Mononuclear cell (primary cell): Measurements from ENCODE around the gene EPPIN. TPM values are rescaled to one million over a fixed set of nuclear protein-coding genes. Genes with fewer than 3 reads are reported as not detected.
"Not testable (repeated sequence)": the region's sequence is repeated elsewhere in the genome, so short reads cannot be mapped to it uniquely, and the experiment has no call there.

ENCODE experiments used
- H3K27me3 ChIP-seq: 2 replicates; pipeline ENCODE4 v1.6.0; 2011; ENCODE audit warnings: low read length, control low read depth; ENCODE audit not compliant: insufficient read depth
- H3K4me1 ChIP-seq: 2 replicates; pipeline ENCODE4 v1.5.1; 2011; ENCODE audit warnings: mild to moderate bottlenecking, low read length, control low read depth; ENCODE audit not compliant: insufficient read depth
- H3K4me3 ChIP-seq: 2 replicates; pipeline ENCODE4 v1.5.1; 2011; ENCODE audit warnings: mild to moderate bottlenecking, low read length, moderate library complexity
- H3K9me3 ChIP-seq: 2 replicates; pipeline ENCODE4 v1.5.1; 2011; ENCODE audit warnings: low read depth, mild to moderate bottlenecking, control low read depth, low read length
- total RNA-seq: library from RNA; depleted of rRNA; stranded (reverse); fragments of >200 nt; gene quantifications from one replicate; pipeline ENCODE4 v1.2.3, GENCODE V29; 2012

EPPIN gene
- not detected for total RNA-seq

GRCh38 chr20:45547206-45547770, at the start of gene EPPIN:
TSS of gene EPPIN (minus strand) at chr20:45547401. CDS start at chr20:45547357, 44 bp downstream.
- H3K4me3 ChIP-seq, result no peak within 1 kb of the TSS
- no peaks in the 10 kb centered on the region for H3K9me3 ChIP-seq
- H3K27me3 ChIP-seq, result peaks cover 7% of the 10 kb centered on the region
- H3K4me1 ChIP-seq, result no peaks in the 10 kb centered on the region

- no peaks in the 10 kb centered on the region for H3K4me1 ChIP-seq
- peaks cover 5% of the 10 kb centered on the region for H3K27me3 ChIP-seq
- no peak overlapping the region for H3K4me3 ChIP-seq
- no peaks in the 10 kb centered on the region for H3K9me3 ChIP-seq
These were observed 48.0 kb upstream of the EPPIN start for GRCh38 chr20:45595235-45595634.

GRCh38 chr20:45593498-45593897, 46.3 kb upstream of the EPPIN start:
- Histone ChIP-seq H3K4me1 (no peaks in the 10 kb centered on the region), H3K9me3 (no peaks in the 10 kb centered on the region)

GRCh38 chr20:45592574-45593189, 45.5 kb upstream of the EPPIN start:
- Histone ChIP-seq H3K27me3 (no peaks in the 10 kb centered on the region), H3K4me3 (no peak overlapping the region), H3K4me1 (no peaks in the 10 kb centered on the region), H3K9me3 (no peaks in the 10 kb centered on the region)

More at GRCh38 chr20:45593498-45593897, 46.3 kb upstream of the EPPIN start:
- H3K4me3 ChIP-seq, result no peak overlapping the region
- H3K27me3 ChIP-seq, result peaks cover 5% of the 10 kb centered on the region

- no peaks in the 10 kb centered on the region for H3K4me1 ChIP-seq
These were observed 42.5 kb upstream of the EPPIN start for GRCh38 chr20:45589725-45590124.

GRCh38 chr20:45588800-45589199, 41.6 kb upstream of the EPPIN start:
- Histone ChIP-seq H3K27me3 (no peaks in the 10 kb centered on the region), H3K9me3 (no peaks in the 10 kb centered on the region), H3K4me3 (no peak overlapping the region), H3K4me1 (no peaks in the 10 kb centered on the region)

More at GRCh38 chr20:45589725-45590124, 42.5 kb upstream of the EPPIN start:
- no peaks in the 10 kb centered on the region for H3K27me3 ChIP-seq
- H3K4me3 ChIP-seq, result no peak overlapping the region
- no peaks in the 10 kb centered on the region for H3K9me3 ChIP-seq

- not testable (repeated sequence) for H3K4me1 ChIP-seq, H3K27me3 ChIP-seq, H3K4me3 ChIP-seq, H3K9me3 ChIP-seq
These were observed 38.8 kb upstream of the EPPIN start for GRCh38 chr20:45585986-45586385.

GRCh38 chr20:45584294-45584693, 37.1 kb upstream of the EPPIN start:
- not testable (repeated sequence) for H3K4me3 ChIP-seq, H3K4me1 ChIP-seq, H3K9me3 ChIP-seq, H3K27me3 ChIP-seq

- H3K4me3 ChIP-seq, result no peak overlapping the region
- peaks cover 3% of the 10 kb centered on the region for H3K27me3 ChIP-seq
- H3K4me1 ChIP-seq, result no peaks in the 10 kb centered on the region
- no peaks in the 10 kb centered on the region for H3K9me3 ChIP-seq
These were observed 36.3 kb upstream of the EPPIN start for GRCh38 chr20:45583502-45583901.

GRCh38 chr20:45581702-45582101, 34.5 kb upstream of the EPPIN start:
- H3K9me3 ChIP-seq, result no peaks in the 10 kb centered on the region
- no peak overlapping the region for H3K4me3 ChIP-seq
- H3K4me1 ChIP-seq, result no peaks in the 10 kb centered on the region
- peaks cover 3% of the 10 kb centered on the region for H3K27me3 ChIP-seq

- Histone ChIP-seq H3K4me3 (no peak within 1 kb of the TSS), H3K27me3 (peaks cover 3% of the 10 kb centered on the region), H3K4me1 (no peaks in the 10 kb centered on the region), H3K9me3 (no peaks in the 10 kb centered on the region)
These were observed 32.0 kb upstream of the EPPIN start, which contains the start of gene WFDC8 for GRCh38 chr20:45579184-45579583. TSS of gene WFDC8 (minus strand) at chr20:45579284. CDS start at chr20:45579247, 37 bp downstream.

- no peak overlapping the region for H3K4me3 ChIP-seq
- peaks cover 6% of the 10 kb centered on the region for H3K27me3 ChIP-seq
- no peaks in the 10 kb centered on the region for H3K9me3 ChIP-seq
- no peaks in the 10 kb centered on the region for H3K4me1 ChIP-seq
These were observed 31.0 kb upstream of the EPPIN start for GRCh38 chr20:45578231-45578630.

- peaks cover 4% of the 10 kb centered on the region for H3K27me3 ChIP-seq
- H3K4me3 ChIP-seq, result no peak overlapping the region
- no peaks in the 10 kb centered on the region for H3K4me1 ChIP-seq
- H3K9me3 ChIP-seq, result no peaks in the 10 kb centered on the region
These were observed 29.8 kb upstream of the EPPIN start for GRCh38 chr20:45576995-45577394.

- Histone ChIP-seq H3K9me3 (no peaks in the 10 kb centered on the region), H3K4me1 (no peaks in the 10 kb centered on the region), H3K4me3 (no peak overlapping the region), H3K27me3 (peaks cover 5% of the 10 kb centered on the region)
These were observed 28.7 kb upstream of the EPPIN start for GRCh38 chr20:45575931-45576330.

- H3K27me3 ChIP-seq, H3K4me1 ChIP-seq, H3K9me3 ChIP-seq, H3K4me3 ChIP-seq: not testable (repeated sequence)
These were observed 22.4 kb upstream of the EPPIN start for GRCh38 chr20:45569650-45570049.

GRCh38 chr20:45564760-45565276, 17.6 kb upstream of the EPPIN start:
- Histone ChIP-seq H3K9me3 (no peaks in the 10 kb centered on the region), H3K4me1 (no peaks in the 10 kb centered on the region), H3K4me3 (no peak overlapping the region), H3K27me3 (no peaks in the 10 kb centered on the region)
